SK-N-MC (cell line): ENCODE results near the gene HMG20B.
"Not testable (repeated sequence)": the region's sequence is repeated elsewhere in the genome, so short reads cannot be mapped to it uniquely, and the experiment has no call there.

ENCODE experiments used
- EZH2 ChIP-seq: fragments of 200-600 bp; sonication (generic); IDR thresholded peaks from one replicate; pipeline ENCODE4 v1.6.1; 2017; ENCODE audit warnings: antibody characterized with exemption
- POLR2AphosphoS5 ChIP-seq: IDR thresholded peaks from 2 replicates; pipeline ENCODE4 v1.6.1; 2012; ENCODE audit warnings: mild to moderate bottlenecking, low read depth, low read length, borderline replicate concordance

- not testable (repeated sequence) for TF ChIP-seq EZH2, POLR2AphosphoS5
These were observed 11.5 kb downstream of the HMG20B start for GRCh38 chr19:3584036-3584802.
